ENCODE measurements around the gene DESI1. TPM values are rescaled to one million over a fixed set of nuclear protein-coding genes. Genes with fewer than 3 reads are reported as not detected.

DESI1 gene
- total RNA-seq, 1 experiment from 2014 or later, result 59.6 TPM

- CTCF ChIA-PET, result interaction anchor here (1.4 kb wide), 1 partner anchor 16 kb away, joined by 4 read pairs; no protein-coding TSS in a partner anchor
- H3K4me1 Mint-ChIP-seq (ENCODE audit: insufficient read depth, unreplicated experiment), result peaks cover 20% of the 10 kb centered on the region
- no peak overlapping the region for H3K27ac Mint-ChIP-seq (ENCODE audit: low read depth, unreplicated experiment)
- no peaks in the 10 kb centered on the region for H3K27me3 Mint-ChIP-seq (ENCODE audit: insufficient read depth, unreplicated experiment)
- no TSS peak for BruUV-seq (replicated peaks)
- peaks cover 17% of the 10 kb centered on the region for H3K36me3 Mint-ChIP-seq (ENCODE audit: insufficient read depth, unreplicated experiment)
- DNase-seq (ENCODE audit: unreplicated experiment), result no peak
- POLR2A ChIA-PET, result interaction anchor here (0.6 to 1.5 kb wide), 3 partner anchors 8 to 70 kb away, joined by 3 to 6 read pairs (median 4); partner anchors contain the start of genes DESI1, PMM1 and XRCC6
- H3K9me3 Mint-ChIP-seq (ENCODE audit: unreplicated experiment), result no peaks in the 10 kb centered on the region
- H3K4me3 Mint-ChIP-seq (ENCODE audit: unreplicated experiment), result no peak overlapping the region
- intact Hi-C loops (cut with micrococcal nuclease), result no loop called here
- TF ChIP-seq CTCF (IDR thresholded peaks at IDR 0.05; ENCODE audit: unreplicated experiment), result no peak
These were observed 7.4 kb downstream of the DESI1 start for GRCh38 chr22:41613456-41613855.

- Mint-ChIP-seq H3K4me1 (ENCODE audit: insufficient read depth, unreplicated experiment) (peaks cover 19% of the 10 kb centered on the region), H3K4me3 (ENCODE audit: unreplicated experiment) (no peak overlapping the region), H3K27me3 (ENCODE audit: insufficient read depth, unreplicated experiment) (no peaks in the 10 kb centered on the region), H3K36me3 (ENCODE audit: insufficient read depth, unreplicated experiment) (peaks cover 15% of the 10 kb centered on the region), H3K27ac (ENCODE audit: low read depth, unreplicated experiment) (no peak overlapping the region), H3K9me3 (ENCODE audit: unreplicated experiment) (no peaks in the 10 kb centered on the region)
- DNase-seq (ENCODE audit: unreplicated experiment), result no peak
- TF ChIP-seq CTCF (IDR thresholded peaks at IDR 0.05; ENCODE audit: unreplicated experiment), result no peak
- no TSS peak for BruUV-seq (replicated peaks)
- intact Hi-C loops (cut with micrococcal nuclease), result no loop called here
- POLR2A ChIA-PET, result interaction anchor here (1.0 to 1.5 kb wide), 2 partner anchors 9 to 24 kb away, joined by 4 to 6 read pairs; partner anchors contain the start of genes DESI1, PMM1 and XRCC6
- CTCF ChIA-PET, result interaction anchor here (0.6 kb wide), 3 partner anchors 14 to 36 kb away, joined by 3 read pairs; no protein-coding TSS in a partner anchor
These were observed 8.1 kb downstream of the DESI1 start for GRCh38 chr22:41612603-41613306.

GRCh38 chr22:41608386-41608785 is 12.5 kb downstream of the DESI1 start:
- Mint-ChIP-seq H3K4me3 (ENCODE audit: unreplicated experiment) (no peak overlapping the region), H3K27me3 (ENCODE audit: insufficient read depth, unreplicated experiment) (no peaks in the 10 kb centered on the region), H3K27ac (ENCODE audit: low read depth, unreplicated experiment) (no peak overlapping the region), H3K4me1 (ENCODE audit: insufficient read depth, unreplicated experiment) (peaks cover 6% of the 10 kb centered on the region), H3K9me3 (ENCODE audit: unreplicated experiment) (no peaks in the 10 kb centered on the region), H3K36me3 (ENCODE audit: insufficient read depth, unreplicated experiment) (peaks cover 56% of the 10 kb centered on the region)
- ChIA-PET CTCF (no interaction called here), POLR2A (interaction anchor here (1.1 to 1.7 kb wide), 2 partner anchors 10 to 19 kb away, joined by 3 to 4 read pairs; partner anchors contain the start of gene PMM1)
- no peak for TF ChIP-seq CTCF (IDR thresholded peaks at IDR 0.05; ENCODE audit: unreplicated experiment)
- intact Hi-C loops (cut with micrococcal nuclease), result no loop called here
- no peak for DNase-seq (ENCODE audit: unreplicated experiment)
- BruUV-seq (replicated peaks), result no TSS peak

- Mint-ChIP-seq H3K36me3 (ENCODE audit: insufficient read depth, unreplicated experiment) (peaks cover 73% of the 10 kb centered on the region), H3K4me1 (ENCODE audit: insufficient read depth, unreplicated experiment) (no peaks in the 10 kb centered on the region), H3K27me3 (ENCODE audit: insufficient read depth, unreplicated experiment) (no peaks in the 10 kb centered on the region), H3K9me3 (ENCODE audit: unreplicated experiment) (no peaks in the 10 kb centered on the region), H3K27ac (ENCODE audit: low read depth, unreplicated experiment) (no peak overlapping the region), H3K4me3 (ENCODE audit: unreplicated experiment) (no peak overlapping the region)
- ChIA-PET CTCF (interaction anchor here (1.7 kb wide), 1 partner anchor 16 kb away, joined by 9 read pairs; no protein-coding TSS in a partner anchor), POLR2A (interaction anchor here (0.8 to 2.3 kb wide), 2 partner anchors 12 to 17 kb away, joined by 3 to 8 read pairs; partner anchors contain the start of genes DESI1 and XRCC6)
- TF ChIP-seq CTCF (IDR thresholded peaks at IDR 0.05; ENCODE audit: unreplicated experiment), result no peak
- no TSS peak for BruUV-seq (replicated peaks)
- no peak for DNase-seq (ENCODE audit: unreplicated experiment)
- intact Hi-C loops (cut with micrococcal nuclease), result no loop called here
These were observed 16.9 kb downstream of the DESI1 start for GRCh38 chr22:41603873-41604332.
